Mesangial cell (primary cell): Measurements from ENCODE around the gene TRIM14. TPM values are rescaled to one million over a fixed set of nuclear protein-coding genes. Genes with fewer than 3 reads are reported as not detected.

Experiments used
- total RNA-seq: library from RNA; depleted of rRNA; stranded (reverse); fragments of >200 nt; gene quantifications from 2 replicates; pipeline ENCODE4 v1.2.3, GENCODE V29; 2015

Gene TRIM14, protein sequence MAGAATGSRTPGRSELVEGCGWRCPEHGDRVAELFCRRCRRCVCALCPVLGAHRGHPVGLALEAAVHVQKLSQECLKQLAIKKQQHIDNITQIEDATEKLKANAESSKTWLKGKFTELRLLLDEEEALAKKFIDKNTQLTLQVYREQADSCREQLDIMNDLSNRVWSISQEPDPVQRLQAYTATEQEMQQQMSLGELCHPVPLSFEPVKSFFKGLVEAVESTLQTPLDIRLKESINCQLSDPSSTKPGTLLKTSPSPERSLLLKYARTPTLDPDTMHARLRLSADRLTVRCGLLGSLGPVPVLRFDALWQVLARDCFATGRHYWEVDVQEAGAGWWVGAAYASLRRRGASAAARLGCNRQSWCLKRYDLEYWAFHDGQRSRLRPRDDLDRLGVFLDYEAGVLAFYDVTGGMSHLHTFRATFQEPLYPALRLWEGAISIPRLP
- 7.5 and 10.9 TPM in 2 replicates for total RNA-seq

GRCh38 chr9:98118640-98119601, at the start of gene TRIM14:
Gene TRIM14, minus strand, starts transcription at chr9:98119222. Its CDS starts 34 bp downstream, at chr9:98119188.

DNA sequence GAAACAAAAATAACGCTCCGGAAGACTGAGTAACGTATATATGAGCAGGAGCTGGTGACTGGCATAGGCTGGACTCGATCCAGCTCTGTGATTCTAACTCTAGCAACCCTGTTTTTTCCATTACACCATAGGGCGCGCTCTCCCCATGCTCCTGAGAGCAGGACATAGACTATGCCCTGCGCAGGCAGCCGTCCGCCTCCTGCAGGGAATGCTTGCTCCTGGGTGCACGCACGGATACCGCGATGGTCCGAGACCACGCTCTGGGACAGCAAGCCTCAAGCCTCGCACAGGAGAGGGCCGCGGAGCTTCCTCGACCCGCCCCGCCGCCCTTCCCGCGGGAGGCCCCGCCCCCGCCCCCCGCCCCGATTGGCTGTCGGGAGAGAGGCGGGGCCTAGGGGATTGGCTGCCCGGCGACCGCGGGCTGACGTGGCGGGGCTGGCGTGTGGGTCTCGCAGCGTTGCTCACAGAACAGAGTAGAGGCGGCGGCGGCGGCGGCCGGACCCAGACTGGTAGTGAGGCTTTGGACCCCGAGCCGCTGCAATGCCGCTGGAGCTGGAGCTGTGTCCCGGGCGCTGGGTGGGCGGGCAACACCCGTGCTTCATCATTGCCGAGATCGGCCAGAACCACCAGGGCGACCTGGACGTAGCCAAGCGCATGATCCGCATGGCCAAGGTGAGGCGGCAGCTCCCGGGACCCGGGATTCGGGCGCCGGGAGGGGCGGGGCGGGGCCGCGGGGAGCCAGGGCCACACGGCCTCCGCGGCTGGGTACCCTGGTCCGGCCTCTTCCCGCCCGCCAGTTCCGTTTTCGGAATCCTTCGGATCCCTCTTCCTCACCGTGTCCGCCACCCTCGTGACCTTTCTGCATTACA, 62.5 kb downstream of the TRIM14 start, which contains the start of gene NANS:
NANS (plus strand) TSS at position 464 of the 869 bp plus-strand sequence; CDS start at position 541, 77 bp downstream.

Other genes starting within 250 kb of the TRIM14 start
- 7.5 and 14.5 TPM in 2 replicates for gene TRMO, start 196.7 kb downstream of the TRIM14 start, total RNA-seq
- gene HEMGN, start 181.1 kb downstream of the TRIM14 start, total RNA-seq, result not detected in 2 replicates
- 9.9 and 19.2 TPM in 2 replicates for gene ANP32B, start 135.9 kb downstream of the TRIM14 start, total RNA-seq
- 46.5 and 74.0 TPM in 2 replicates for gene NANS, start 62.5 kb downstream of the TRIM14 start, total RNA-seq
- gene CORO2A, start 73.4 kb upstream of the TRIM14 start, total RNA-seq, result 2.7 and 3.1 TPM in 2 replicates
- gene TBC1D2, start 136.4 kb upstream of the TRIM14 start, total RNA-seq, result 18.4 and 92.9 TPM in 2 replicates